Body of pancreas (tissue), 4 donors: ENCODE results near the gene CCNI2.

ENCODE experiments used
- POLR2A ChIP-seq, 3 donors: fragments of 450-650 bp; IDR thresholded peaks; one replicate each; pipeline ENCODE4 v1.6.1; 2016; ENCODE audit warnings: antibody characterized with exemption in 3 of 3, mild to moderate bottlenecking in 2 of 3
- TF ChIP-seq, protein P1 (sequence below), 7 experiments: fragments of 450-650 bp in 4 of 7; fragments of 200-600 bp in 3 of 7; sonication (generic) in 3 of 7; IDR thresholded peaks; one replicate each; pipeline ENCODE4 v1.5.1; 2016 to 2019; ENCODE audit warnings: antibody characterized with exemption in 7 of 7

DNA sequence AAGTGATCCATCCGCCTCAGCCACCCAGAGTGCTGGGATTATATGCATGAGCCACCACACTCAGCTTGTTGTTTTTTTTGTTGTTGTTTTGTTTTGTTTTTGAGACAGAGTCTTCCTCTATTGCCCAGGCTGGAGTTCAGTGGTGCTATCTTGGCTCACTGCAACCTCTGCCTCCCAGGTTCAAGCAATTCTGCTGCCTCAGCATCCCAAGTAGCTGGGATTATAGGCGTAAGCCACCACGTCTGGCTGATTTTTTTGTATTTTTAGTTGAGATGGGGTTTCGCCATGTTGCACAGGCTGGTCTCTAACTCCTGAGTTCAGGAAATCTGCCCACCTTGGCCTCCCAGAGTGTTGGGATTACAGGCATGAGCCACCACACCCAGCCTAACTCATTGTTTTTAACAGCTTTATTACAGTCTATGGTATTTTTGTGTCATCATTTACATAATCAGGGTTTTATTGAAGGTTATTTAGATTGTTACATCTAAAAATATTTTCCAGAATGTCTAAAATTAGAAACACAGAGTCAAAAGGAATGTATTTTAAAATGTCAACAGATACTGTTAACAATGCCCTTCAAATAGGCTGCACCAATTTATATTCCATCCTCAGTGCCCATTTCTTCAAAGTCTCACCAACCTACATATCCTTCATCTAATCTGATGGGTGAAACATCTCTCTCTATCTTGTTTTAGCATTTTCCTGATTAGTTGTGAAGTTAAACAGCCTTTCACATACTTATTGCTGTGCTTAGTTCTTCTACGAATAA is 28.5 kb upstream of the CCNI2 start:
- no peak for TF ChIP-seq POLR2A (IDR thresholded peaks at IDR 0.05)
- TF ChIP-seq, protein P1, sequence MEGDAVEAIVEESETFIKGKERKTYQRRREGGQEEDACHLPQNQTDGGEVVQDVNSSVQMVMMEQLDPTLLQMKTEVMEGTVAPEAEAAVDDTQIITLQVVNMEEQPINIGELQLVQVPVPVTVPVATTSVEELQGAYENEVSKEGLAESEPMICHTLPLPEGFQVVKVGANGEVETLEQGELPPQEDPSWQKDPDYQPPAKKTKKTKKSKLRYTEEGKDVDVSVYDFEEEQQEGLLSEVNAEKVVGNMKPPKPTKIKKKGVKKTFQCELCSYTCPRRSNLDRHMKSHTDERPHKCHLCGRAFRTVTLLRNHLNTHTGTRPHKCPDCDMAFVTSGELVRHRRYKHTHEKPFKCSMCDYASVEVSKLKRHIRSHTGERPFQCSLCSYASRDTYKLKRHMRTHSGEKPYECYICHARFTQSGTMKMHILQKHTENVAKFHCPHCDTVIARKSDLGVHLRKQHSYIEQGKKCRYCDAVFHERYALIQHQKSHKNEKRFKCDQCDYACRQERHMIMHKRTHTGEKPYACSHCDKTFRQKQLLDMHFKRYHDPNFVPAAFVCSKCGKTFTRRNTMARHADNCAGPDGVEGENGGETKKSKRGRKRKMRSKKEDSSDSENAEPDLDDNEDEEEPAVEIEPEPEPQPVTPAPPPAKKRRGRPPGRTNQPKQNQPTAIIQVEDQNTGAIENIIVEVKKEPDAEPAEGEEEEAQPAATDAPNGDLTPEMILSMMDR (IDR thresholded peaks at IDR 0.05), result no peak
